GM19452 (cell line): ENCODE data around the gene ROCK2.

ENCODE experiments used
- ATAC-seq: cut with Tn5 transposase; IDR thresholded peaks from one replicate; pipeline ENCODE4 v1.9.1; 2021; ENCODE audit not compliant: unreplicated experiment

The ROCK2 gene

GRCh38 chr2:11132036-11132671 is 212.3 kb downstream of the ROCK2 start:
- no peak for ATAC-seq

GRCh38 chr2:11131166-11131920 is 213.1 kb downstream of the ROCK2 start:
- ATAC-seq = no peak
